ENCODE results near the gene UFM1. TPM values are rescaled to one million over a fixed set of nuclear protein-coding genes. Genes with fewer than 3 reads are reported as not detected.

UFM1 gene
- polyA plus RNA-seq, 3 donors: 36.0 to 56.6 (median 41.8) TPM

GRCh38 chr13:38381890-38382289 is 32.2 kb downstream of the UFM1 start:
- intact Hi-C loops (cut with micrococcal nuclease): no loop called here
- H3K4me1 ChIP-seq (ENCODE audit: control insufficient read depth in 1 of 2, insufficient read depth in 2 of 2, low read length in 2 of 2): no peaks in the 10 kb centered on the region
- Mint-ChIP-seq H3K27ac (no peak overlapping the region), H3K4me3 (no peak overlapping the region), H3K27me3 (ENCODE audit: low read depth in 3 of 3) (peaks cover 0 to 5% (median 2%) of the 10 kb centered on the region in 3 donors), H3K4me1 (no peaks in the 10 kb centered on the region), H3K36me3 (no peaks in the 10 kb centered on the region), H3K9me3 (no peaks in the 10 kb centered on the region)
- no peaks in the 10 kb centered on the region for H4K20me1 ChIP-seq (ENCODE audit: insufficient read depth, low read length)
- peaks cover 0 to 3% of the 10 kb centered on the region in 2 donors for H3K27me3 ChIP-seq (ENCODE audit: control insufficient read depth in 2 of 2, insufficient read depth in 2 of 2, low read length in 2 of 2)
- H3K9ac ChIP-seq (ENCODE audit: insufficient read depth, low read length, poor library complexity, severe bottlenecking): no peak overlapping the region
- H3K9me3 ChIP-seq (replicated peaks in 1 of 2; ENCODE audit: control insufficient read depth in 1 of 2, insufficient read depth in 1 of 2, low read length in 2 of 2): no peaks in the 10 kb centered on the region
- 100% methylated on average over 2 of the region's 4 CpGs for WGBS (ENCODE audit: insufficient coverage)
- no peak overlapping the region for H3K4me2 ChIP-seq (replicated peaks; ENCODE audit: extremely low read depth, low read length, poor library complexity, severe bottlenecking)
- H2AFZ ChIP-seq (ENCODE audit: insufficient read depth, low read depth, low read length, poor library complexity, severe bottlenecking): no peak overlapping the region
- TF ChIP-seq, protein P1, sequence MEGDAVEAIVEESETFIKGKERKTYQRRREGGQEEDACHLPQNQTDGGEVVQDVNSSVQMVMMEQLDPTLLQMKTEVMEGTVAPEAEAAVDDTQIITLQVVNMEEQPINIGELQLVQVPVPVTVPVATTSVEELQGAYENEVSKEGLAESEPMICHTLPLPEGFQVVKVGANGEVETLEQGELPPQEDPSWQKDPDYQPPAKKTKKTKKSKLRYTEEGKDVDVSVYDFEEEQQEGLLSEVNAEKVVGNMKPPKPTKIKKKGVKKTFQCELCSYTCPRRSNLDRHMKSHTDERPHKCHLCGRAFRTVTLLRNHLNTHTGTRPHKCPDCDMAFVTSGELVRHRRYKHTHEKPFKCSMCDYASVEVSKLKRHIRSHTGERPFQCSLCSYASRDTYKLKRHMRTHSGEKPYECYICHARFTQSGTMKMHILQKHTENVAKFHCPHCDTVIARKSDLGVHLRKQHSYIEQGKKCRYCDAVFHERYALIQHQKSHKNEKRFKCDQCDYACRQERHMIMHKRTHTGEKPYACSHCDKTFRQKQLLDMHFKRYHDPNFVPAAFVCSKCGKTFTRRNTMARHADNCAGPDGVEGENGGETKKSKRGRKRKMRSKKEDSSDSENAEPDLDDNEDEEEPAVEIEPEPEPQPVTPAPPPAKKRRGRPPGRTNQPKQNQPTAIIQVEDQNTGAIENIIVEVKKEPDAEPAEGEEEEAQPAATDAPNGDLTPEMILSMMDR (IDR thresholded peaks at IDR 0.05): no peak
- H3K4me3 ChIP-seq (replicated peaks in 1 of 3; ENCODE audit: low read depth in 2 of 3, low read length in 3 of 3): no peak overlapping the region
- DNase-seq: no peak
- H3K27ac ChIP-seq (ENCODE audit: low read depth in 1 of 2, low read length in 2 of 2): no peak overlapping the region
- H3K36me3 ChIP-seq (replicated peaks in 1 of 2; ENCODE audit: control insufficient read depth in 1 of 2, insufficient read depth in 2 of 2, low read length in 2 of 2): no peaks in the 10 kb centered on the region
- H3K79me2 ChIP-seq (ENCODE audit: insufficient read depth, low read length): no peaks in the 10 kb centered on the region

DNA sequence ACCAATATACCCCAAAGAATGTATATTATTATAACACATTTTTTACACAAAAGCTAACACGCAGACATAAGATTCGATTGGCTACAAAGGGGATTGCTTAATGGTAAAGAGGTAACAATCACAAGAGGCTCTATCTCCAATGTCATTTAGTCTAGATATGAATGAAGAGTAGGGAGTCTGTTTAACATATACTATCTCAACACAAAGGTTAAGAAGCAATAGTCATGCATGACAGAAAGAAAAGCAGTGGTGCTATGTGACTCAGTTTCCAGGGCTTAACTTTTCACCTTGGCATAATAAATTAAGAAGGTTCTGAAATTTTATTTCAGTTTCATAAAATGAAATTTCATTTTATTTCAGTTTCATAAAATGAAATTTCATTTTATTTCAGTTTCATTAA is 33.3 kb downstream of the UFM1 start:
- Histone ChIP-seq H3K4me1 (ENCODE audit: control insufficient read depth in 1 of 2, insufficient read depth in 2 of 2, low read length in 2 of 2) (no peaks in the 10 kb centered on the region), H3K27ac (ENCODE audit: low read depth in 1 of 2, low read length in 2 of 2) (no peak overlapping the region), H3K4me3 (replicated peaks in 1 of 3; ENCODE audit: low read depth in 2 of 3, low read length in 3 of 3) (no peak overlapping the region), H2AFZ (ENCODE audit: insufficient read depth, low read depth, low read length, poor library complexity, severe bottlenecking) (no peak overlapping the region), H3K36me3 (replicated peaks in 1 of 2; ENCODE audit: control insufficient read depth in 1 of 2, insufficient read depth in 2 of 2, low read length in 2 of 2) (no peaks in the 10 kb centered on the region), H3K4me2 (replicated peaks; ENCODE audit: extremely low read depth, low read length, poor library complexity, severe bottlenecking) (no peak overlapping the region), H3K79me2 (ENCODE audit: insufficient read depth, low read length) (no peaks in the 10 kb centered on the region), H3K27me3 (ENCODE audit: control insufficient read depth in 2 of 2, insufficient read depth in 2 of 2, low read length in 2 of 2) (peaks cover 0 to 3% of the 10 kb centered on the region in 2 donors), H3K9ac (ENCODE audit: insufficient read depth, low read length, poor library complexity, severe bottlenecking) (no peak overlapping the region), H4K20me1 (ENCODE audit: insufficient read depth, low read length) (no peaks in the 10 kb centered on the region), H3K9me3 (replicated peaks in 1 of 2; ENCODE audit: control insufficient read depth in 1 of 2, insufficient read depth in 1 of 2, low read length in 2 of 2) (no peaks in the 10 kb centered on the region)
- H3K27me3 Mint-ChIP-seq (ENCODE audit: low read depth in 3 of 3): peaks cover 0 to 6% (median 2%) of the 10 kb centered on the region in 3 donors
- H3K27ac Mint-ChIP-seq: no peak overlapping the region
- intact Hi-C loops (cut with micrococcal nuclease): no loop called here
- WGBS (ENCODE audit: insufficient coverage): no CpG with 5 or more reads among the region's 2 CpGs
- no peak for DNase-seq
- H3K4me1 Mint-ChIP-seq: no peaks in the 10 kb centered on the region
- H3K36me3 Mint-ChIP-seq: no peaks in the 10 kb centered on the region
- TF ChIP-seq, protein P1 (IDR thresholded peaks at IDR 0.05): no peak
- H3K4me3 Mint-ChIP-seq: no peak overlapping the region
- H3K9me3 Mint-ChIP-seq: no peaks in the 10 kb centered on the region

Measured in CD14-positive monocyte (primary cell).